ENCODE measurements around the gene TRIM68. TPM values are rescaled to one million over a fixed set of nuclear protein-coding genes. Genes with fewer than 3 reads are reported as not detected.
A peak's percentile ranks its signal among the peaks of the same experiment; 100 is the strongest.

TRIM68 gene
- total RNA-seq, 3 donors from 2014 or later (not counting 1 experiment from before 2014, with no cell fraction given) = 7.6 to 14.7 (median 9.8) TPM

DNA sequence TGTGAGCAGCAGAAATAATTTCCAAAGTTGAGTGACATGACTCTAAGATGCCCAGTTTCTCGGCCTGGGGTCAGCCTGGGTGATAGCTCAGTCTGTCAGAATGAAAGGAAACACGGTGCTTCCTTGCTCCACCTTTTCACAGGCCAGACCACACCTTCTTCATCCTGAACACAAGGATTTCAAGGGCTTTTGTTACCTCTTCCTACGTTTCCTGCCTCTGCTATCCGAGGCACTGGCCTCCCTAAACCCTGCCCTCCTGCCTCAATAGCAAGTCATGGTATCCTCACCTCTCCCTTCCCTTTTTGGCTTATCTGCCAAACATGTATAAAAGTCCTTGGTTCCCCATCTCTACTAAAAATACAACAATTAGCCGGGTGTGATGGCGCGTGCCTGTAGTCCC, 34.0 kb upstream of the TRIM68 start:
- Histone ChIP-seq H3K27ac (ENCODE audit: low read length) (no peak overlapping the region), H3K4me1 (ENCODE audit: control insufficient read depth, insufficient read depth, low read length) (peaks cover 2% of the 10 kb centered on the region), H3K9me3 (ENCODE audit: control insufficient read depth, insufficient read depth, low read length) (no peaks in the 10 kb centered on the region), H3K36me3 (ENCODE audit: control insufficient read depth, insufficient read depth, low read length) (no peaks in the 10 kb centered on the region), H3K27me3 (ENCODE audit: control insufficient read depth, insufficient read depth, low read length) (no peaks in the 10 kb centered on the region), H3K4me3 (ENCODE audit: low read length) (no peak overlapping the region)
- ATAC-seq = no peak
- no peak for DNase-seq
- intact Hi-C loops (cut with micrococcal nuclease) = no loop called here
- H3K27me3 Mint-ChIP-seq (ENCODE audit: low read depth in 2 of 2) = peaks cover 11 to 17% of the 10 kb centered on the region in 2 donors
- H3K4me1 Mint-ChIP-seq = no peaks in the 10 kb centered on the region
- TF ChIP-seq, protein P1, sequence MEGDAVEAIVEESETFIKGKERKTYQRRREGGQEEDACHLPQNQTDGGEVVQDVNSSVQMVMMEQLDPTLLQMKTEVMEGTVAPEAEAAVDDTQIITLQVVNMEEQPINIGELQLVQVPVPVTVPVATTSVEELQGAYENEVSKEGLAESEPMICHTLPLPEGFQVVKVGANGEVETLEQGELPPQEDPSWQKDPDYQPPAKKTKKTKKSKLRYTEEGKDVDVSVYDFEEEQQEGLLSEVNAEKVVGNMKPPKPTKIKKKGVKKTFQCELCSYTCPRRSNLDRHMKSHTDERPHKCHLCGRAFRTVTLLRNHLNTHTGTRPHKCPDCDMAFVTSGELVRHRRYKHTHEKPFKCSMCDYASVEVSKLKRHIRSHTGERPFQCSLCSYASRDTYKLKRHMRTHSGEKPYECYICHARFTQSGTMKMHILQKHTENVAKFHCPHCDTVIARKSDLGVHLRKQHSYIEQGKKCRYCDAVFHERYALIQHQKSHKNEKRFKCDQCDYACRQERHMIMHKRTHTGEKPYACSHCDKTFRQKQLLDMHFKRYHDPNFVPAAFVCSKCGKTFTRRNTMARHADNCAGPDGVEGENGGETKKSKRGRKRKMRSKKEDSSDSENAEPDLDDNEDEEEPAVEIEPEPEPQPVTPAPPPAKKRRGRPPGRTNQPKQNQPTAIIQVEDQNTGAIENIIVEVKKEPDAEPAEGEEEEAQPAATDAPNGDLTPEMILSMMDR (IDR thresholded peaks at IDR 0.05) = no peak
- no peak overlapping the region for H3K27ac Mint-ChIP-seq
- no peaks in the 10 kb centered on the region for H3K36me3 Mint-ChIP-seq
- WGBS (ENCODE audit: insufficient coverage) = 85% methylated on average over 7 of the region's 7 CpGs
- H3K4me3 Mint-ChIP-seq = no peak overlapping the region
- no peaks in the 10 kb centered on the region for H3K9me3 Mint-ChIP-seq

GRCh38 chr11:4641501-4641900, 33.5 kb upstream of the TRIM68 start:
- Mint-ChIP-seq H3K27me3 (ENCODE audit: low read depth in 2 of 2) (peaks cover 11 to 17% of the 10 kb centered on the region in 2 donors), H3K9me3 (no peaks in the 10 kb centered on the region), H3K4me1 (no peaks in the 10 kb centered on the region), H3K27ac (no peak overlapping the region), H3K36me3 (no peaks in the 10 kb centered on the region), H3K4me3 (no peak overlapping the region)
- ATAC-seq (no peak), DNase-seq (no peak)
- Histone ChIP-seq H3K4me3 (ENCODE audit: low read length) (no peak overlapping the region), H3K27ac (ENCODE audit: low read length) (no peak overlapping the region), H3K36me3 (ENCODE audit: control insufficient read depth, insufficient read depth, low read length) (no peaks in the 10 kb centered on the region), H3K4me1 (ENCODE audit: control insufficient read depth, insufficient read depth, low read length) (peaks cover 6% of the 10 kb centered on the region), H3K27me3 (ENCODE audit: control insufficient read depth, insufficient read depth, low read length) (no peaks in the 10 kb centered on the region), H3K9me3 (ENCODE audit: control insufficient read depth, insufficient read depth, low read length) (no peaks in the 10 kb centered on the region)
- TF ChIP-seq, protein P1 (IDR thresholded peaks at IDR 0.05) = no peak
- WGBS (ENCODE audit: insufficient coverage) = 91% methylated on average over 7 of the region's 7 CpGs
- intact Hi-C loops (cut with micrococcal nuclease) = no loop called here

DNA sequence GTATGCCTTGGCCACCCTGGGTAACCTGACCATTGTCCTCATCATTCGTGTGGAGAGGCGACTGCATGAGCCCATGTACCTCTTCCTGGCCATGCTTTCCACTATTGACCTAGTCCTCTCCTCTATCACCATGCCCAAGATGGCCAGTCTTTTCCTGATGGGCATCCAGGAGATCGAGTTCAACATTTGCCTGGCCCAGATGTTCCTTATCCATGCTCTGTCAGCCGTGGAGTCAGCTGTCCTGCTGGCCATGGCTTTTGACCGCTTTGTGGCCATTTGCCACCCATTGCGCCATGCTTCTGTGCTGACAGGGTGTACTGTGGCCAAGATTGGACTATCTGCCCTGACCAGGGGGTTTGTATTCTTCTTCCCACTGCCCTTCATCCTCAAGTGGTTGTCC, 31.9 kb upstream of the TRIM68 start:
- ATAC-seq (no peak), DNase-seq (no peak)
- H3K27ac ChIP-seq (ENCODE audit: low read length) = no peak overlapping the region
- Mint-ChIP-seq H3K9me3 (no peaks in the 10 kb centered on the region), H3K27ac (no peak overlapping the region), H3K27me3 (ENCODE audit: low read depth in 2 of 2) (peaks cover 9 to 11% of the 10 kb centered on the region in 2 donors), H3K36me3 (no peaks in the 10 kb centered on the region), H3K4me1 (no peaks in the 10 kb centered on the region), H3K4me3 (no peak overlapping the region)
- no peak overlapping the region for H3K4me3 ChIP-seq (ENCODE audit: low read length)
- intact Hi-C loops (cut with micrococcal nuclease) = no loop called here
- WGBS (ENCODE audit: insufficient coverage) = 82% methylated on average over 6 of the region's 6 CpGs
- no peaks in the 10 kb centered on the region for H3K36me3 ChIP-seq (ENCODE audit: control insufficient read depth, insufficient read depth, low read length)
- H3K9me3 ChIP-seq (ENCODE audit: control insufficient read depth, insufficient read depth, low read length) = no peaks in the 10 kb centered on the region
- TF ChIP-seq, protein P1 (IDR thresholded peaks at IDR 0.05) = no peak
- peaks cover 6% of the 10 kb centered on the region for H3K4me1 ChIP-seq (ENCODE audit: control insufficient read depth, insufficient read depth, low read length)
- no peaks in the 10 kb centered on the region for H3K27me3 ChIP-seq (ENCODE audit: control insufficient read depth, insufficient read depth, low read length)

- H3K27me3 ChIP-seq (ENCODE audit: control insufficient read depth, insufficient read depth, low read length) = no peaks in the 10 kb centered on the region
- Mint-ChIP-seq H3K4me3 (no peak overlapping the region), H3K27me3 (ENCODE audit: low read depth in 2 of 2) (peaks cover 0 to 4% of the 10 kb centered on the region in 2 donors), H3K4me1 (no peaks in the 10 kb centered on the region), H3K27ac (no peak overlapping the region), H3K9me3 (no peaks in the 10 kb centered on the region), H3K36me3 (no peaks in the 10 kb centered on the region)
- H3K4me1 ChIP-seq (ENCODE audit: control insufficient read depth, insufficient read depth, low read length) = peaks cover 6% of the 10 kb centered on the region
- intact Hi-C loops (cut with micrococcal nuclease) = loop anchor here (2.0 kb wide), 1 partner anchor 1171 kb away; the partner anchor contains the start of gene OR52N2
- H3K36me3 ChIP-seq (ENCODE audit: control insufficient read depth, insufficient read depth, low read length) = no peaks in the 10 kb centered on the region
- no peak overlapping the region for H3K27ac ChIP-seq (ENCODE audit: low read length)
- no peak overlapping the region for H3K4me3 ChIP-seq (ENCODE audit: low read length)
- ATAC-seq = no peak
- 76% methylated on average over 3 of the region's 3 CpGs for WGBS (ENCODE audit: insufficient coverage)
- TF ChIP-seq, protein P1 (IDR thresholded peaks at IDR 0.05) = no peak
- no peaks in the 10 kb centered on the region for H3K9me3 ChIP-seq (ENCODE audit: control insufficient read depth, insufficient read depth, low read length)
- DNase-seq = peak in 1 of 2 donors; percentile 2
Measured at GRCh38 chr11:4637662-4638047, 29.6 kb upstream of the TRIM68 start.
